Mesenchymal stem cell (in vitro differentiated cells and primary cell): ENCODE results near the gene COX6A1.

ENCODE experiments used
- DNase-seq: peaks from one replicate; pipeline ENCODE4 v3.0.0-alpha.2; 2013
- H2AFZ ChIP-seq: one replicate; pipeline ENCODE4 v1.6.1; 2013; ENCODE audit warnings: low read depth, mild to moderate bottlenecking, control low read depth, inconsistent platforms, low read length, moderate library complexity
- H2AK5ac ChIP-seq: 2 replicates; pipeline ENCODE4 v1.6.1; 2013; ENCODE audit warnings: low read length, moderate library complexity, mild to moderate bottlenecking, inconsistent platforms; ENCODE audit not compliant: severe bottlenecking
- H2BK120ac ChIP-seq: one replicate; pipeline ENCODE4 v1.6.1; 2013; ENCODE audit warnings: low read depth, mild to moderate bottlenecking, inconsistent platforms, low read length, moderate library complexity
- H2BK12ac ChIP-seq, 2 experiments: one replicate each; pipeline ENCODE4 v1.6.1; 2013; ENCODE audit warnings: inconsistent platforms in 2 of 2, low read length in 2 of 2, mild to moderate bottlenecking in 2 of 2, moderate library complexity in 2 of 2, control low read depth in 1 of 2
- H2BK15ac ChIP-seq: one replicate; pipeline ENCODE4 v1.6.1; 2013; ENCODE audit warnings: mild to moderate bottlenecking, low read depth, inconsistent platforms; ENCODE audit not compliant: poor library complexity, severe bottlenecking
- H2BK5ac ChIP-seq: 2 replicates; pipeline ENCODE4 v1.6.1; 2013; ENCODE audit warnings: low read depth, mild to moderate bottlenecking, low read length, control low read depth, inconsistent platforms; ENCODE audit not compliant: poor library complexity, severe bottlenecking
- H3K14ac ChIP-seq, 2 experiments: one replicate each; pipeline ENCODE4 v1.6.1; 2013; ENCODE audit warnings: inconsistent platforms in 2 of 2, low read length in 2 of 2, control low read depth in 1 of 2, mild to moderate bottlenecking in 1 of 2, moderate library complexity in 1 of 2
- H3K18ac ChIP-seq, 2 experiments: one replicate each; pipeline ENCODE4 v1.6.1; 2013; ENCODE audit warnings: inconsistent platforms in 2 of 2, low read length in 2 of 2, control low read depth in 1 of 2, low read depth in 1 of 2, mild to moderate bottlenecking in 1 of 2
- H3K23ac ChIP-seq, 2 experiments: one replicate each; pipeline ENCODE4 v1.6.1; 2013; ENCODE audit warnings: inconsistent platforms in 2 of 2, low read length in 2 of 2, mild to moderate bottlenecking in 2 of 2, moderate library complexity in 2 of 2, control low read depth in 1 of 2
- H3K27ac ChIP-seq: 2 replicates; pipeline ENCODE4 v1.5.1; 2013; ENCODE audit warnings: mild to moderate bottlenecking, moderate library complexity, low read length, control low read depth, inconsistent platforms; ENCODE audit not compliant: poor library complexity, severe bottlenecking
- H3K27me3 ChIP-seq, 2 experiments: 2 replicates each; pipeline versions ENCODE4 v1.6.1 to v1.7.0; 2013; ENCODE audit warnings: low read length in 2 of 2, mild to moderate bottlenecking in 2 of 2, moderate library complexity in 2 of 2, control low read depth in 1 of 2, inconsistent platforms in 1 of 2; ENCODE audit not compliant: control insufficient read depth in 1 of 2, insufficient read depth in 1 of 2
- H3K36me3 ChIP-seq, 2 experiments: 2 replicates each; pipeline versions ENCODE4 v1.6.1 to v1.7.0; 2013; ENCODE audit warnings: low read length in 2 of 2, control low read depth in 1 of 2, inconsistent platforms in 1 of 2, low read depth in 1 of 2, mild to moderate bottlenecking in 1 of 2; ENCODE audit not compliant: insufficient read depth in 2 of 2, control insufficient read depth in 1 of 2
- H3K4ac ChIP-seq, 2 experiments: one replicate each; pipeline ENCODE4 v1.6.1; 2013; ENCODE audit warnings: inconsistent platforms in 2 of 2, low read length in 2 of 2, mild to moderate bottlenecking in 2 of 2, moderate library complexity in 2 of 2, control low read depth in 1 of 2, low read depth in 1 of 2
- H3K4me1 ChIP-seq: 2 replicates; pipeline ENCODE4 v1.6.1; 2013; ENCODE audit warnings: low read depth, low read length, control low read depth; ENCODE audit not compliant: control insufficient read depth, insufficient read depth
- H3K4me2 ChIP-seq: 2 replicates; pipeline ENCODE4 v1.6.1; 2013; ENCODE audit warnings: low read length, mild to moderate bottlenecking, inconsistent platforms; ENCODE audit not compliant: poor library complexity, severe bottlenecking
- H3K4me3 ChIP-seq, 2 experiments: 2 replicates each; pipeline versions ENCODE4 v1.5.1 to v1.7.0; 2013; ENCODE audit warnings: low read length in 2 of 2, mild to moderate bottlenecking in 2 of 2, control low read depth in 1 of 2, low read depth in 1 of 2; ENCODE audit not compliant: insufficient read depth in 1 of 2
- H3K79me1 ChIP-seq: replicated peaks from 2 replicates; pipeline ENCODE4 v1.6.1; 2013; ENCODE audit warnings: mild to moderate bottlenecking, control low read depth, low read length, inconsistent platforms; ENCODE audit not compliant: poor library complexity, severe bottlenecking
- H3K9ac ChIP-seq: 2 replicates; pipeline ENCODE4 v1.7.0; 2013; ENCODE audit warnings: mild to moderate bottlenecking, low read length, moderate library complexity
- H3K9me3 ChIP-seq: 2 replicates; pipeline ENCODE4 v1.7.0; 2013; ENCODE audit warnings: mild to moderate bottlenecking, low read length; ENCODE audit not compliant: control insufficient read depth
- H4K8ac ChIP-seq: one replicate; pipeline ENCODE4 v1.6.1; 2013; ENCODE audit warnings: inconsistent platforms, mild to moderate bottlenecking, low read length, moderate library complexity
- H4K91ac ChIP-seq: one replicate; pipeline ENCODE4 v1.6.1; 2013; ENCODE audit warnings: mild to moderate bottlenecking, low read length, inconsistent platforms
- WGBS: methylation state at CpG from one replicate; pipeline ENCODE4 v1.1.7; 2013; ENCODE audit warnings: mixed read lengths; 5-methylcytosine and 5-hydroxymethylcytosine counted together

COX6A1 gene

GRCh38 chr12:120408771-120409170 is 29.1 kb upstream of the COX6A1 start:
- no peak overlapping the region for H2BK12ac ChIP-seq
- H4K8ac ChIP-seq: no peak overlapping the region
- no peaks in the 10 kb centered on the region for H3K4me1 ChIP-seq
- H3K9ac ChIP-seq: no peak overlapping the region
- H3K18ac ChIP-seq: no peak overlapping the region
- 95% methylated on average over 11 of the region's 11 CpGs for WGBS
- peaks cover 0 to 16% of the 10 kb centered on the region in 2 experiments for H3K27me3 ChIP-seq
- no peak overlapping the region for H2AFZ ChIP-seq
- H2AK5ac ChIP-seq: no peak overlapping the region
- H3K4ac ChIP-seq: no peak overlapping the region
- no peak overlapping the region for H3K4me3 ChIP-seq
- H3K14ac ChIP-seq: no peak overlapping the region
- no peak overlapping the region for H3K4me2 ChIP-seq
- no peak overlapping the region for H3K27ac ChIP-seq
- no peak overlapping the region for H4K91ac ChIP-seq
- H2BK15ac ChIP-seq: no peak overlapping the region
- no peaks in the 10 kb centered on the region for H3K9me3 ChIP-seq
- DNase-seq: no peak
- no peaks in the 10 kb centered on the region for H3K79me1 ChIP-seq
- H3K23ac ChIP-seq: no peak overlapping the region
- no peak overlapping the region for H2BK5ac ChIP-seq
- no peaks in the 10 kb centered on the region for H3K36me3 ChIP-seq
- H2BK120ac ChIP-seq: no peak overlapping the region

- Histone ChIP-seq H3K79me1 (no peaks in the 10 kb centered on the region), H3K4me3 (no peak overlapping the region), H3K27ac (no peak overlapping the region), H2BK12ac (no peak overlapping the region), H2BK15ac (no peak overlapping the region), H2BK5ac (no peak overlapping the region), H3K27me3 (peaks cover 0 to 10% of the 10 kb centered on the region in 2 experiments), H3K4ac (no peak overlapping the region), H3K14ac (no peak overlapping the region), H2BK120ac (no peak overlapping the region), H3K4me1 (no peaks in the 10 kb centered on the region), H2AFZ (no peak overlapping the region), H3K23ac (no peak overlapping the region), H3K4me2 (no peak overlapping the region), H3K9me3 (no peaks in the 10 kb centered on the region), H4K91ac (no peak overlapping the region), H3K9ac (no peak overlapping the region), H4K8ac (no peak overlapping the region), H2AK5ac (no peak overlapping the region), H3K36me3 (no peaks in the 10 kb centered on the region), H3K18ac (no peak overlapping the region)
- DNase-seq: no peak
- WGBS: 92% methylated on average over 6 of the region's 7 CpGs
Observed at GRCh38 chr12:120412421-120412820, 25.5 kb upstream of the COX6A1 start.

DNA sequence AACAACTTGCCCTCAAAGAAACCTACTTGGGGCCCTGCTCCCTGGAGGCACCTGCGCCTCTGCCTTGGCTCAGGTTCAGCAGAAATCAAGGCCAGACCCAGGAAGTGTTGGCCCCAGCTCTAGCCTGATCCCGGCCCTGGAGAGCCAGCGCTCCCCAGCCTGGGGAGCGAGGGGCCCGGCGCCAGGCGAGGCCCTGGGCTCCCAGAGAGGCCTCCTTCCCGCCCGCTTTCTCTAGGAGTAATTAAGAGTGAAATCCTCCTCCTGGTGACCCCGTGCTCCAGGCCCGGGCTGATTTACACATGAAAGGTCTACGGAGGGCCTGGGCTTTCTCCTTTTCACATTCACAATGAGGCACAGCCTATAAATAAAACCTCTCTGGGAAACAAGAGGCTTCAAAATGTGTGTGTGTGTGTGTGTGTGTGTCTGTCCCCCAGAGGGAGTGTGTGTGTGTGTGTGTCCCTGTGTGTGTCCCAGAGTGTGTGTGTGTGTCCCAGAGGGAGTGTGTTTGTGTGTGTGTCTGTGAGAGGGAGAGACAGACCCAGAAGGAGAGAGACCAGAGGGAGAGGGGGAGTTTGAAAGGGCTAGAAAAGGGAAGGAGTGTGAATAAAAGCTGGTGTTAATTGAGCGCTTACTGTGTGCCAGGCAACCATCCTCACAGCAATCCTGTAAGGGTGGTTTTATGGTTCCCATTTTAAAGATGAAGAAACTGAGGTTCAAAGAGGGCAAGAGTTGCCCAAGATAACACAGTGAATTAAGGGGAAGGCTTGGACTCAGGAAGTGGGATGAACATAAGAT is 23.8 kb upstream of the COX6A1 start:
- Histone ChIP-seq H3K4me3 (no peak overlapping the region), H3K27me3 (peaks cover 0 to 15% of the 10 kb centered on the region in 2 experiments), H2BK12ac (no peak overlapping the region), H4K91ac (no peak overlapping the region), H3K36me3 (no peaks in the 10 kb centered on the region), H2BK15ac (no peak overlapping the region), H3K23ac (no peak overlapping the region), H3K79me1 (no peaks in the 10 kb centered on the region), H3K9me3 (no peaks in the 10 kb centered on the region), H2AK5ac (no peak overlapping the region), H3K14ac (no peak overlapping the region), H3K18ac (no peak overlapping the region), H3K4me1 (no peaks in the 10 kb centered on the region), H3K4ac (no peak overlapping the region), H2BK120ac (no peak overlapping the region), H2BK5ac (no peak overlapping the region), H3K27ac (no peak overlapping the region), H3K4me2 (no peak overlapping the region), H2AFZ (peak overlapping the region; percentile 36), H3K9ac (no peak overlapping the region), H4K8ac (no peak overlapping the region)
- no peak for DNase-seq
- WGBS: 19% methylated on average over 9 of the region's 13 CpGs

- Histone ChIP-seq H2BK15ac (no peak overlapping the region), H3K36me3 (no peaks in the 10 kb centered on the region), H4K91ac (no peak overlapping the region), H3K23ac (no peak overlapping the region), H3K4me1 (no peaks in the 10 kb centered on the region), H3K79me1 (no peaks in the 10 kb centered on the region), H3K4me2 (no peak overlapping the region), H4K8ac (no peak overlapping the region), H3K9me3 (no peaks in the 10 kb centered on the region), H3K4ac (no peak overlapping the region), H3K4me3 (no peak overlapping the region), H2BK12ac (no peak overlapping the region), H2BK5ac (no peak overlapping the region), H3K18ac (no peak overlapping the region), H2BK120ac (no peak overlapping the region), H3K27me3 (peaks cover 0 to 18% of the 10 kb centered on the region in 2 experiments), H3K27ac (no peak overlapping the region), H3K9ac (no peak overlapping the region), H2AFZ (no peak overlapping the region), H2AK5ac (no peak overlapping the region), H3K14ac (no peak overlapping the region)
- WGBS: 88% methylated on average over 6 of the region's 7 CpGs
- DNase-seq: no peak
Observed at GRCh38 chr12:120416490-120417216, 21.3 kb upstream of the COX6A1 start.
